ENCODE measurements around the gene IGSF21.

Gene IGSF21

GRCh38 chr1:18240906-18241305, 133.3 kb downstream of the IGSF21 start:
- TF ChIP-seq CTCF (IDR thresholded peaks at IDR 0.05), result no peak
- H3K36me3 ChIP-seq (ENCODE audit: control insufficient read depth, insufficient read depth, low read length), result no peaks in the 10 kb centered on the region
- no peaks in the 10 kb centered on the region for H3K4me1 ChIP-seq
- no peak overlapping the region for H2AFZ ChIP-seq
- H3K27ac ChIP-seq, result no peak overlapping the region
- no peak overlapping the region for H3K9ac ChIP-seq
- no peaks in the 10 kb centered on the region for H3K79me2 ChIP-seq
- no peaks in the 10 kb centered on the region for H3K27me3 ChIP-seq (ENCODE audit: control insufficient read depth, insufficient read depth, low read length)
- H3K9me3 ChIP-seq (ENCODE audit: control insufficient read depth, low read length), result no peaks in the 10 kb centered on the region
- no peak overlapping the region for H3K4me2 ChIP-seq (ENCODE audit: low read length)
- no peak overlapping the region for H3K4me3 ChIP-seq (ENCODE audit: low read depth, low read length)

- Histone ChIP-seq H3K27me3 (ENCODE audit: control insufficient read depth, insufficient read depth, low read length) (no peaks in the 10 kb centered on the region), H3K4me2 (ENCODE audit: low read length) (no peak overlapping the region)
Measured at GRCh38 chr1:18241891-18242290, 134.3 kb downstream of the IGSF21 start.

GRCh38 chr1:18243503-18244175, 136.0 kb downstream of the IGSF21 start:
- Histone ChIP-seq H3K4me3 (ENCODE audit: low read depth, low read length) (no peak overlapping the region), H3K9me3 (ENCODE audit: control insufficient read depth, low read length) (no peaks in the 10 kb centered on the region), H3K4me1 (no peaks in the 10 kb centered on the region), H3K79me2 (no peaks in the 10 kb centered on the region), H2AFZ (no peak overlapping the region), H3K36me3 (ENCODE audit: control insufficient read depth, insufficient read depth, low read length) (no peaks in the 10 kb centered on the region), H3K4me2 (ENCODE audit: low read length) (no peak overlapping the region), H3K9ac (no peak overlapping the region), H3K27ac (no peak overlapping the region), H3K27me3 (ENCODE audit: control insufficient read depth, insufficient read depth, low read length) (no peaks in the 10 kb centered on the region)
- no peak for TF ChIP-seq CTCF (IDR thresholded peaks at IDR 0.05)

More at GRCh38 chr1:18241891-18242290, 134.3 kb downstream of the IGSF21 start:
- Histone ChIP-seq H3K27ac (no peak overlapping the region), H3K9ac (no peak overlapping the region), H3K9me3 (ENCODE audit: control insufficient read depth, low read length) (no peaks in the 10 kb centered on the region), H3K79me2 (no peaks in the 10 kb centered on the region), H3K4me3 (ENCODE audit: low read depth, low read length) (no peak overlapping the region), H2AFZ (no peak overlapping the region), H3K36me3 (ENCODE audit: control insufficient read depth, insufficient read depth, low read length) (no peaks in the 10 kb centered on the region), H3K4me1 (no peaks in the 10 kb centered on the region)
- TF ChIP-seq CTCF (IDR thresholded peaks at IDR 0.05), result no peak

- Histone ChIP-seq H3K27me3 (ENCODE audit: control insufficient read depth, insufficient read depth, low read length) (no peaks in the 10 kb centered on the region), H3K9ac (no peak overlapping the region), H3K9me3 (ENCODE audit: control insufficient read depth, low read length) (no peaks in the 10 kb centered on the region), H2AFZ (no peak overlapping the region), H3K4me1 (no peaks in the 10 kb centered on the region), H3K27ac (no peak overlapping the region), H3K4me2 (ENCODE audit: low read length) (no peak overlapping the region), H3K36me3 (ENCODE audit: control insufficient read depth, insufficient read depth, low read length) (no peaks in the 10 kb centered on the region), H3K79me2 (no peaks in the 10 kb centered on the region), H3K4me3 (ENCODE audit: low read depth, low read length) (no peak overlapping the region)
- no peak for TF ChIP-seq CTCF (IDR thresholded peaks at IDR 0.05)
Measured at GRCh38 chr1:18244762-18245161, 137.2 kb downstream of the IGSF21 start.

GRCh38 chr1:18245647-18246046, 138.0 kb downstream of the IGSF21 start:
- H3K4me2 ChIP-seq (ENCODE audit: low read length), result no peak overlapping the region
- H3K27ac ChIP-seq, result no peak overlapping the region
- H3K79me2 ChIP-seq, result no peaks in the 10 kb centered on the region
- H2AFZ ChIP-seq, result no peak overlapping the region
- no peaks in the 10 kb centered on the region for H3K36me3 ChIP-seq (ENCODE audit: control insufficient read depth, insufficient read depth, low read length)
- no peaks in the 10 kb centered on the region for H3K4me1 ChIP-seq
- H3K9me3 ChIP-seq (ENCODE audit: control insufficient read depth, low read length), result no peaks in the 10 kb centered on the region
- no peak for TF ChIP-seq CTCF (IDR thresholded peaks at IDR 0.05)
- no peak overlapping the region for H3K9ac ChIP-seq
- no peaks in the 10 kb centered on the region for H3K27me3 ChIP-seq (ENCODE audit: control insufficient read depth, insufficient read depth, low read length)
- H3K4me3 ChIP-seq (ENCODE audit: low read depth, low read length), result no peak overlapping the region
